Rectal smooth muscle tissue (tissue), 1 donor: ENCODE data around the gene JAG1.
A peak's percentile ranks its signal among the peaks of the same experiment; 100 is the strongest.

ENCODE experiments used
- H3K27ac ChIP-seq: one replicate; pipeline ENCODE4 v1.7.0; 2013; ENCODE audit warnings: low read depth, low read length, inconsistent platforms
- H3K27me3 ChIP-seq: one replicate; pipeline ENCODE4 v1.7.0; 2013; ENCODE audit warnings: low read length; ENCODE audit not compliant: control insufficient read depth, insufficient read depth
- H3K36me3 ChIP-seq: one replicate; pipeline ENCODE4 v1.7.0; 2013; ENCODE audit warnings: low read length; ENCODE audit not compliant: control insufficient read depth, insufficient read depth
- H3K4me1 ChIP-seq: one replicate; pipeline ENCODE4 v1.7.0; 2013; ENCODE audit warnings: low read length; ENCODE audit not compliant: control insufficient read depth, insufficient read depth
- H3K4me3 ChIP-seq: one replicate; pipeline ENCODE4 v1.7.0; 2013; ENCODE audit warnings: low read length
- H3K9ac ChIP-seq: one replicate; pipeline ENCODE4 v1.7.0; 2013; ENCODE audit warnings: low read length

JAG1 gene

DNA sequence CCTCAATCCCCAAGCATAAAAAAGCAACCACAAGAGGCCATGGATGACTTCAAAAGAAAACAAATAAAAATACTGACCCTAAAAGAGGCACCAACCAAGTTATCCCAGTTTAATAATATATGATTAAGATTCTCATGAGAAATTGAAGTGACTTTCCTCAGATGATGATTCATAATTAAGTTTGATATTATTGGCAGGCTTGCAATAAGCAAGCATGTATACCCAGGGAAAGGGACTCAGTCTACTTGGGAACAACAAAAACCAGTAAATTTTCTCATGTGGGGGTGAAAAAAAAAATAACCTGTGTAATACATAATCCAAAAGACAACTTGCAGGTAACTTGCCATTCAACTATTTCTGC, 19.6 kb downstream of the JAG1 start:
- Histone ChIP-seq H3K9ac (no peak overlapping the region), H3K4me3 (peak overlapping the region; percentile 27), H3K27ac (peak overlapping the region; percentile 78), H3K36me3 (peaks cover 39% of the 10 kb centered on the region), H3K27me3 (no peaks in the 10 kb centered on the region), H3K4me1 (peaks cover 57% of the 10 kb centered on the region)

DNA sequence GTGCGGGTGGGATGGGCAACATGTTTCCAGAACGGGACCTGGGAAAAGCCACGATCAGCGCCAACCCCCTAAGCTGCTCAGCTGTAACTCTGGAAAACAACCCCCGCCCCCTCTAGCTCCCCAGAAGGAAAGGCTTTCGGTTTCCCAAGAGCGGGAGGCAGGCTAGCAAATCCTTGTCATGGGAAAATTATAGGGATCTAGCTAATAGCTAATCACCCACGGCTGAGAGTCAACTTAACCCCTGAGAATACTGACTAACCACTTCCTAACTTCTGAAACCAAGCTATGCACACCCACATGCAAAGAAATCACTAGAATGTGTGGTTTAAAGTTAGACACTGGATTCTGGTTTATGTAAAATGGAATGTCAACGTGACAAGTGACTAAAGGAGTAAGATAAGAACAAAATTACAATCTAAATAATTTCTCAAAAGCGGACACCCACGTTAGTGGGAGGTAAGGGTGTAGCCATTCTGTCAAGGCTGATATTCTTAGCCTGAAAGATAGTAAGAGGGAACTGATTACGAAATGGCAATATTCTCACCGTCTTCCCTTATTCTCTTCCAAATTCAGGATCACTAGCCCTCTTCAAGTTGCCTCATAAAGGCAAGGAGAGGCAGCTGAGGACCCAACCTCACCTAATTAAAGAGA, 20.1 kb downstream of the JAG1 start:
- Histone ChIP-seq H3K4me1 (peaks cover 52% of the 10 kb centered on the region), H3K27ac (peak overlapping the region; percentile 78), H3K36me3 (peaks cover 39% of the 10 kb centered on the region), H3K27me3 (no peaks in the 10 kb centered on the region), H3K9ac (no peak overlapping the region), H3K4me3 (peak overlapping the region; percentile 14)

DNA sequence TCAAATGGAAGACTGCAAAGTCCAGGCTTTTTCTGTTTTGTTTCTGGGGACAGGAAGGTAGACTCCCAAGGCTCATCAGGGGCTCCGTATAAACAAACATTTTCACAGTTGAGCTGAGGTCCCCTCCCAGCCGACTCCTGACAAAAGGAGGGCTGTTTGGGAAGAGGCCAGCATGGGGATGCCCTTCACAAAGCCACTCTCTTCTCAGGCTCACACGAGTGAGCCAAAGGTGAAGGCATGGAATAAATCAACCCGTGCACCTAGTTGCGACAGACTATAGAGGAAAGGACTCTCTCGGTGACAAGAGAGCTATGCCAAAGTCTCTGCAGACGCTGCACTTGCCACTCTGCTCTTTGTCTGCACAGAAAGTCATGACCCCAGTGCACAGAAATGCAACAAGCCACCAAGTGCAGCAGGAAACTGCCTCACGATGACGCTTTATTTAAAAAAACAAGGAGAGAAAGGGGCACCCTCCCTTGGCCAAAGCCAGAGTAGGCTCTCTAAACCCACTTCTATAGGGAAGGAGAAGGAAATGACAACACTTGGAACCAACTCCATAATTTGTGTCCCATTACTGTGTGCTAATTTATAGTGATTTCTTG, 21.0 kb downstream of the JAG1 start:
- Histone ChIP-seq H3K4me3 (no peak overlapping the region), H3K27ac (peak overlapping the region; percentile 78), H3K27me3 (no peaks in the 10 kb centered on the region), H3K36me3 (peaks cover 40% of the 10 kb centered on the region), H3K9ac (no peak overlapping the region), H3K4me1 (peaks cover 48% of the 10 kb centered on the region)

DNA sequence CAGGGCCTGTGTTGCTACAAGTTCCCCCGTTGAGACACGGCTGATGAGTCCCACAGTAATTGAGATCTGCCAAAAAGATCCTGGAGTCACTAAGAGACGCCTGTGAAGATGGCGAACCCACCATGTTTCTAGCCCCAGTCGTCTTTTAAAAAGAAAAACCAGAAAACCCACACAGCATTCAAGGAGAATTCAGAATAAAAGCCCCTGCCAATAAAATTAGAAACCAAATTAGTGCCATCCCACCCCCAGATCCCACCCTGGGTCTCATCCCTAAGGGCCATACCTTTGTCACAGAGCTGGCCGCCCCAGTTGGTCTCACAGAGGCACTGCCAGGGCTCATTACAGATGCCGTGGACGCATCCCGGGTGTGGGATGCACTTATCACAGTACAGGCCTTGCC, 21.6 kb downstream of the JAG1 start:
- Histone ChIP-seq H3K27me3 (no peaks in the 10 kb centered on the region), H3K9ac (no peak overlapping the region), H3K4me1 (peaks cover 46% of the 10 kb centered on the region), H3K27ac (peak overlapping the region; percentile 78), H3K4me3 (no peak overlapping the region), H3K36me3 (peaks cover 43% of the 10 kb centered on the region)

DNA sequence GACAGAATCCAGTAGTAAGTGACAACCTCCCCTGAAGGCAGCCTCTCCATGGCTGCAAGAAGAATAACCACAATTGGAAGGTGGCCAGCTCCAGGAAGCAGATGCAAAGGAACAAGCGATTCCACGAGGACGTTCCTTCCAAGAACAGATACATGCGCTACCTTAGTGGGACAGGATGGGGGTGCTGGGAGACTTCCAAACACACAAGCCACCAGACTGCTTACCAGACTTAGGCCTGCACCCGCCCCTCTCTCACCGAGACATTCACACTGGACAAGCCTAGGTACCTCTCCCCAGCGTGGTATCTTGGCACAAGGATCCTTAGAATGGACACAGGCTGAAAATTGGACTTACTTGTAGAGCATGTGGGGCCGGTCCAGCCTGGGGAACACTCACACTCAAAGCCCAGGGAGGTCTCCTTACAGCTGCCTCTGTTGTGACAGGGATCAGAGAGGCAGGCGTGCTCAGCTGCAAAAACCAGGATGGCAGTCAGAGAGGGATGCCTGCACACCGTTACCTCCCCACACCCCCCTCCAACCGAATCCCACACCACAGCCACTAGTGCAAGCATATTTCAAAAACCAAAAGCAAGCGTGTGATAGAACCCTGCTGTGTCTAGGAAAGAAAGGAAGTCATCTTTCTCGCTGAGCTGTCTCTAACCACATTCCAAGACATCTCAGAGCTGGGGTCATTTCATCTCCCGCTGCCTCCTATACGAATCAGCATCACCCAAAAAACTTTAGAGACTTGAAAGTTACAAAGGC, 22.4 kb downstream of the JAG1 start:
- Histone ChIP-seq H3K27ac (peak overlapping the region; percentile 65), H3K36me3 (peaks cover 48% of the 10 kb centered on the region), H3K27me3 (no peaks in the 10 kb centered on the region), H3K9ac (no peak overlapping the region), H3K4me3 (no peak overlapping the region), H3K4me1 (peaks cover 46% of the 10 kb centered on the region)

DNA sequence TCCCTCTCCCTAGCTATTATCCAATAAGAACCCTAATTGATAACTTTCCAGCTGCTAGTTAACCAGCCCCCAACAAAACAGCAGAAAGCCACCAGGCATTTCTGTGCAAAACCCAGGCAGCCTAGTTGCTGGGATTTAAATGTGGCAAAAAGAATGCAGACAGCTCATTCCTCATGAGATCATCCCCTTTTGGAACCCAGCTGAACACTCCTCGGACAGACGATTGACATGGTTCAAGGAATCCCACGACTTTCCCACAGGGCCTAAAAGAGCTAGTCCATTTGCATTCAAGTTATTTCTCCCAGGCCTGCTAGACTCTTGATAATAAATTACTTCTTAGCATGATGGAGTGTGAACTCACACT, 24.0 kb downstream of the JAG1 start:
- Histone ChIP-seq H3K27me3 (no peaks in the 10 kb centered on the region), H3K36me3 (peaks cover 51% of the 10 kb centered on the region), H3K4me1 (peaks cover 36% of the 10 kb centered on the region), H3K9ac (no peak overlapping the region), H3K4me3 (no peak overlapping the region), H3K27ac (no peak overlapping the region)

DNA sequence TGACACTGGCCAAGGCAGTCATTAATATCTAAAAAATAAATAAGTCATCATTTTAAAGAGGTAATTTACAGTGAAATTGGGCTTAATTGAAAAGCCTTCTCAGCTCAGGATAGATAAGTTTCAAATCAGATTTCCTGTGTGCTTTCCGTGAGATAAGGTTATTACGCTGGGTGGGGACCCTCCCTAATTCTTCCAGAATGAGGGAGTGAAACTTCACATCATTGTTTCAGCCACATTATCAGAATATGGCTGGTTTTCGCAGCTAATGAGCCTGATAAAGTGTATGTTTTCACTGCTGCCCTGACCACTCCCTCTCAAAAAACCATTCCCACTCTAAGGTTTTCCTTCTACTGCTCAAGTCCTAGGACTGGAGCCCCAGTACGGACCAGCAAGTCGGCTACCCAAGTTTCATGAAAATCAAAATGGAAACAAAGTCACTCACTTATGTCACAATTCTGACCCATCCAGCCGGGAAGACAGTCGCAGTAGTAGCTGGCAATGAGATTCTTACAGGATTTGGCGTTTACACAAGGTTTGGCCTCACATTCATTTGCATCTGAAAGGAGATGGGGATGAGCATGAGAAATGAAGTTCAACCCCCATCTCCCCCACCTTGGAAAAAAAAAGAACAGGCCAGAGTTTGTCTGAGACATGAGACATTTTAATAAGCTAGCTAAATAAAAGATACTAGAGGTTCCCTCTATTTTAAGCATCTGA, 24.6 kb downstream of the JAG1 start:
- Histone ChIP-seq H3K36me3 (peaks cover 56% of the 10 kb centered on the region), H3K4me1 (peaks cover 31% of the 10 kb centered on the region), H3K9ac (no peak overlapping the region)

DNA sequence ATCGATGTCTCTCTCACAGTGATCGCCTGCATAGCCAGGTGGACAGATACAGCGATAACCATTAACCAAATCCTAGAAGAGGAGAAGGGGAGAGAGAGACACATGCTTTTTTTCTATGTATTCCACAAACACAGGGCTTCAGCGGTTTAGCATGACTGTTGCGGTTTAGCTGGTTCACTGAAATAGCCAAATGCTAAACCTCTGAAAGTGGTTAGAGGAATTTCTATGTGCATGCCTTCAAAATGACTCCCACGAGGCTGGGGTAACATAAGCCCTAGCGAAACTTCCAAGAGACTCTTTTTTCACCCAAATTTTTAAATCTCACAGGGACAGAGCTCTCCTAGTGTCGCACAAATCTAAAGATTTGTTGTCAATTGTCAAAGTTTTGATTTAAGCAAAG, 25.1 kb downstream of the JAG1 start:
- Histone ChIP-seq H3K4me1 (peaks cover 26% of the 10 kb centered on the region), H3K9ac (no peak overlapping the region), H3K36me3 (peaks cover 57% of the 10 kb centered on the region), H3K4me3 (no peak overlapping the region), H3K27ac (no peak overlapping the region), H3K27me3 (no peaks in the 10 kb centered on the region)

More for the DNA sequence above, 24.6 kb downstream of the JAG1 start:
- no peaks in the 10 kb centered on the region for H3K27me3 ChIP-seq
- no peak overlapping the region for H3K27ac ChIP-seq
- no peak overlapping the region for H3K4me3 ChIP-seq

DNA sequence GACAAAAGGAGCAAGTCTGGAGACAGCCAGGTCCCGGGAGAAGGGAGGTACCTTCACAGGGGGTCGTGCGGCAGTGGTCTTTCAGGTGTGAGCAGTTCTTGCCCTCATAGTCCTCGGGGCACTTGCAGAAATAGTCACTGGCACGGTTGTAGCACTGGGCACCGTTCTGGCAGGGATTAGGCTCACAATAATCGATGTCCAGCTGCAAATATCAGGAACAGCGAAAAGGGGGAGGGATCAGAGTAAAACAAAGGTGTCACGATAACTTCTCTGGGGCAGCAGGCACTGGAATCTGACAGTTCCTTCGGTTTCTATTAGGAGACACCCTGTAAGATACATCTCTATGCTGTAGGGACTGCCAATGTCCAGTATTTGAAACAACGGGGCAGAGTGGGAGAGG, 25.9 kb downstream of the JAG1 start:
- H3K9ac ChIP-seq, result no peak overlapping the region
- H3K27ac ChIP-seq, result no peak overlapping the region
- H3K4me1 ChIP-seq, result peaks cover 22% of the 10 kb centered on the region
- H3K36me3 ChIP-seq, result peaks cover 61% of the 10 kb centered on the region
- no peaks in the 10 kb centered on the region for H3K27me3 ChIP-seq
- no peak overlapping the region for H3K4me3 ChIP-seq

DNA sequence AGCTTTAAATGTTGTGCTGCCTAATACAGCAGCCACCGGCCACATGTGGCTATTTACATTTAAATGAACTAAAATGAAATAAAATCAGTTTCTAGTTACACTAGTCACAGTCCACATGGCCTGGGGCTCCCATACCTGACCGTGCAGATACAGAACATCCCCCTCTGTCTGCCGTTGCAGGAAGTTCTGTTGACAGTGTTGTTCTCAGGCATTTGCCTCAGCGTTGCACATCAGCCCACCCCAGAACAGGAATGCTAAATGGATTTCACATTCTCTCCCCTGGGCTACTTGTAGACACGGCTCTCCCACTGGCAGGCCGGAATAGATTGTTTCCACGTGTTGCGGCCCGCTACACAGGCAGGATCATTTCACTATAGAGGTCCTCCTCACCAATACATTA, 26.3 kb downstream of the JAG1 start:
- Histone ChIP-seq H3K9ac (no peak overlapping the region), H3K4me1 (peaks cover 18% of the 10 kb centered on the region), H3K27ac (no peak overlapping the region), H3K36me3 (peaks cover 57% of the 10 kb centered on the region), H3K4me3 (no peak overlapping the region), H3K27me3 (no peaks in the 10 kb centered on the region)

DNA sequence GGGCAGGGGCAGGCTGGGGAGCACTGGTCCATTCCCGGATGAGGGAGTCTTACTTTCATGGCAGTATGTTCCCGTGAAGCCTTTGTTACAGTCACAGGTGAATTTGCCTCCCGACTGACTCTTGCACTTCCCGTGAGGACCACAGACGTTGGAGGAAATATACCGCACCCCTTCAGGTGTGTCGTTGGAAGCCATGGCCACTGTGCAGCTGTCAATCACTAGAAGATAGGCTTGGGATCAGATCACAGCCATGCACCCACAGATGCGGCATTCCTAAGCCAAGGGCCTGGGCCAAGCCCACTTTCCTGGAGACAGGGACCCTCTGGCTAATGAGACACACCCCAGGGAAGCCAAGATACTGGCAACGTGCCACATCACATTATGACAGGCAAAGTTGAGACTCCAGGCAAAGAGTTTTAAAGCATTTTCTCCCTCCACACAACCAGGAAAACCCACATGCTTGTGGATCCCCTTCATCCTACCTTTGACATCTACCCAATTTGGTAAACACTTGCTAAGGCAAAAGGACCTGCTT, 26.8 kb downstream of the JAG1 start:
- H3K27ac ChIP-seq, result no peak overlapping the region
- H3K4me3 ChIP-seq, result no peak overlapping the region
- peaks cover 13% of the 10 kb centered on the region for H3K4me1 ChIP-seq

DNA sequence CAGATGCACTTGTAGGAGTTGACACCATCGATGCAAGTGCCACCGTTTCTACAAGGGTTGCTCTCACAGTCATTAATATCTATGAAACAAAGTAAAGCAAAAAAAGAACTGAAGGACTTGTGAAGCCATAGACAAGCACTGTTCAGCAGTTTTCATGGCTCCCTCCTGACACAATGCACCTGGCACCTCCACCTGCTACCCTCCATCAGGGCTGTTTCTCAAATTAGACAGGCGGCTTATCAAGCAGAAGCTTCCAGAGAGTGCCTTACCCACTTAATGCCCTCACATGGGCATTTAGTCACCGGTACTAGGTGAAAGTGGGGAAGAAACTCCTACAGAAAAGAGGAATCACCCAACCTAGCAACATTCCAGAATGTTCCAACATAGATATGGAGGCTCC, 27.8 kb downstream of the JAG1 start:
- Histone ChIP-seq H3K36me3 (peaks cover 65% of the 10 kb centered on the region), H3K4me3 (no peak overlapping the region), H3K27me3 (no peaks in the 10 kb centered on the region), H3K4me1 (peaks cover 4% of the 10 kb centered on the region), H3K9ac (no peak overlapping the region), H3K27ac (no peak overlapping the region)

More for the DNA sequence above, 26.8 kb downstream of the JAG1 start:
- H3K9ac ChIP-seq, result no peak overlapping the region
- H3K36me3 ChIP-seq, result peaks cover 62% of the 10 kb centered on the region
- H3K27me3 ChIP-seq, result no peaks in the 10 kb centered on the region
